Gastrocnemius medialis (tissue), 4 donors: Measurements from ENCODE around the gene MRPL50. TPM values are rescaled to one million over a fixed set of nuclear protein-coding genes. Genes with fewer than 3 reads are reported as not detected.

ENCODE experiments used
- ATAC-seq, 2 donors: fragments of 150-250 bp; one replicate each; pipeline ENCODE4 v1.9.1; 2016
- DNase-seq, 2 donors: peaks; one replicate each; pipeline ENCODE4 v3.0.0-alpha.2; 2019
- H3K27ac ChIP-seq, 4 donors: fragments of 200-600 bp; sonication (generic); 1 replicate in 1 of 4; 2 replicates in 3 of 4; pipeline ENCODE4 v1.5.1; 2016 to 2018; ENCODE audit warnings: mild to moderate bottlenecking in 2 of 4, moderate library complexity in 1 of 4
- H3K27me3 ChIP-seq, 3 donors: fragments of 200-600 bp; sonication (generic) in 2 of 3; 1 replicate in 1 of 3; 2 replicates in 2 of 3; pipeline versions ENCODE4 v1.5.1 to v1.6.0; 2016 to 2019; ENCODE audit warnings: mild to moderate bottlenecking in 1 of 3, moderate library complexity in 1 of 3
- H3K36me3 ChIP-seq, 2 donors: fragments of 200-600 bp; sonication (generic) in 1 of 2; one replicate each; pipeline ENCODE4 v1.5.1; 2017 to 2018
- H3K4me1 ChIP-seq, 2 donors: fragments of 200-600 bp; sonication (generic) in 1 of 2; one replicate each; pipeline ENCODE4 v1.5.1; 2016 to 2017; ENCODE audit warnings: mild to moderate bottlenecking in 2 of 2
- H3K4me3 ChIP-seq, 4 donors: fragments of 200-600 bp; sonication (generic) in 3 of 4; 1 replicate in 1 of 4; 2 replicates in 3 of 4; pipeline ENCODE4 v1.5.1; 2016 to 2019; ENCODE audit warnings: mild to moderate bottlenecking in 2 of 4
- H3K9me3 ChIP-seq, 3 donors: fragments of 200-600 bp; sonication (generic) in 2 of 3; 1 replicate in 1 of 3; 2 replicates in 2 of 3; pipeline ENCODE4 v1.5.1; 2016 to 2019
- POLR2A ChIP-seq, 2 donors: fragments of 450-650 bp; IDR thresholded peaks; one replicate each; pipeline ENCODE4 v1.6.1; 2017; ENCODE audit warnings: antibody characterized with exemption in 2 of 2, mild to moderate bottlenecking in 2 of 2, moderate library complexity in 2 of 2
- in situ Hi-C, 4 donors: fragments of 200-750 bp; cut with MboI; loops; one replicate each; pipeline versions ENCODE4 v1.15.0 to v1.8.0; 2017; ENCODE audit warnings: low sequenced_read_pairs in 4 of 4
- intact Hi-C: fragments of 100-400 bp; cut with DNase I; formaldehyde crosslinking; loops from one replicate; pipeline ENCODE4 v1.15.1; 2023; ENCODE audit warnings: low total_unique reads
- total RNA-seq, 4 donors: library from RNA; depleted of rRNA; stranded (reverse); fragments of >200 nt; gene quantifications; one replicate each; pipeline versions ENCODE4 v1.1.0 to v1.2.3, GENCODE V29; 2016
- TF ChIP-seq, protein P1 (sequence below), 5 experiments: fragments of 450-650 bp in 3 of 5; fragments of 200-600 bp in 2 of 5; sonication (generic) in 2 of 5; IDR thresholded peaks in 4 of 5; conservative IDR thresholded peaks in 1 of 5; 1 replicate in 4 of 5; 2 replicates in 1 of 5; pipeline ENCODE4 v1.5.1; 2016 to 2019; ENCODE audit warnings: antibody characterized with exemption in 5 of 5, mild to moderate bottlenecking in 3 of 5, moderate library complexity in 3 of 5

MRPL50 gene
- total RNA-seq, 4 donors from 2014 or later = 6.3 to 13.7 (median 10.2) TPM

DNA sequence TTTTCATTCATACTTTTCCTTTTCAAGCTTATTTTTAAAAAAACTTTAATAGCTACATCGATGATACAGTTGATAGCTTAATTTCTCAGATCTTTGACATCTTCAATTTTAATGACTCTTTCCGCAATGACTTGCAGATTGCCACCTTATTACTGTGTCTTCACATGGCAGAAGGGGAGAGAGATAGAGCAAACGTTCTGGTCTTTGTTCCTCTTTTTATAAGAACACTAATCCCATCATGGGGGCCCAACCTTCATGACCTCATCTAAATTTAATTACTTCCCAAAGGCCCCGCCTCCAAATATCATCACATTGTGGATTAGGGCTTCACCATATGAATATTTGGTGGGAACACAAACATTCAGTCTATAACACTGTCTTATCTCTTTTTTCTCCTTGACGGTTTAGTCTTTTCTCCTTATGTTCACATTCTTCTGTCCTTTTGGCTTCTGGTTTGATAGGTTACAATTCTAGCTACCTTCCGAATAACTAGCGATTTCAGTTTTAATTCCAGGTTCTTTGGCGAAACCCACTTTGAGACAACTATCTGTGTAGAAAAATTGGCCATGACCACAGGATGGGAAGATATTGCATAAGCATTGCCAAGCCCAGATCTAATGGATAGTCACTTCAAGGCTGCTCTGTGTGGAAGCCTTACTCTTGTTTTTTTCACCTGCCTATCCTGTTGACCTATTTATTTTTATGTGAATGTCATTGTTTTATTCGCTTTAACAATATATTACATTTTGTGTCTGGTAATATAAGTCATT lies 5.3 kb upstream of the MRPL50 start:
- Histone ChIP-seq H3K9me3 (peaks cover 0 to 34% (median 16%) of the 10 kb centered on the region in 3 donors), H3K27me3 (no peaks in the 10 kb centered on the region), H3K4me1 (peaks cover 20 to 28% of the 10 kb centered on the region in 2 donors), H3K36me3 (peaks cover 27 to 83% of the 10 kb centered on the region in 2 donors), H3K4me3 (no peak overlapping the region), H3K27ac (no peak overlapping the region)
- DNase-seq = no peak
- in situ Hi-C loops = no loop called here
- ATAC-seq = no peak
- intact Hi-C loops = no loop called here
- TF ChIP-seq, protein P1, sequence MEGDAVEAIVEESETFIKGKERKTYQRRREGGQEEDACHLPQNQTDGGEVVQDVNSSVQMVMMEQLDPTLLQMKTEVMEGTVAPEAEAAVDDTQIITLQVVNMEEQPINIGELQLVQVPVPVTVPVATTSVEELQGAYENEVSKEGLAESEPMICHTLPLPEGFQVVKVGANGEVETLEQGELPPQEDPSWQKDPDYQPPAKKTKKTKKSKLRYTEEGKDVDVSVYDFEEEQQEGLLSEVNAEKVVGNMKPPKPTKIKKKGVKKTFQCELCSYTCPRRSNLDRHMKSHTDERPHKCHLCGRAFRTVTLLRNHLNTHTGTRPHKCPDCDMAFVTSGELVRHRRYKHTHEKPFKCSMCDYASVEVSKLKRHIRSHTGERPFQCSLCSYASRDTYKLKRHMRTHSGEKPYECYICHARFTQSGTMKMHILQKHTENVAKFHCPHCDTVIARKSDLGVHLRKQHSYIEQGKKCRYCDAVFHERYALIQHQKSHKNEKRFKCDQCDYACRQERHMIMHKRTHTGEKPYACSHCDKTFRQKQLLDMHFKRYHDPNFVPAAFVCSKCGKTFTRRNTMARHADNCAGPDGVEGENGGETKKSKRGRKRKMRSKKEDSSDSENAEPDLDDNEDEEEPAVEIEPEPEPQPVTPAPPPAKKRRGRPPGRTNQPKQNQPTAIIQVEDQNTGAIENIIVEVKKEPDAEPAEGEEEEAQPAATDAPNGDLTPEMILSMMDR (IDR thresholded peaks at IDR 0.05 in 4 of 5, conservative IDR thresholded peaks at IDR 0.05 in 1 of 5) = no peak
- no peak for TF ChIP-seq POLR2A (IDR thresholded peaks at IDR 0.05)

DNA sequence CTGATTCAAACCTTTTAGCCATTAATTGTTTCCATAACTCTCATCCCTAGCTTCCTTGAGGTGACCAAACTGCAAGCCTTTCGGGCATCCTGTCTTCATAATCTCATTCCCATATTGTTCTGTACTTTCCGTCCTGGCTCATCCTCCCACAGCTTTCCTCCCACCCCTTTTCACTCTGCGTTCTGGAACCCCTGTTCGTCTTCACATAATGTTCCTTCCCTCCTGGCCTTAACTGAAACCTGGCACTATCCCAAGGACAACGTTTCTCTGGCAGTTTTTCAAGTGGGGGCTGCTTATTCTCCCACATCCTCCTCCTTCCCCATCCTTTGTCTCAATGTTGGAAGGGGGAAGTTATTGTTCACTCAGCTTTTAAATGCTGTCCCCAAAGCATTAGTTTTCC lies 1.7 kb upstream of the MRPL50 start:
- H3K27me3 ChIP-seq = no peaks in the 10 kb centered on the region
- H3K27ac ChIP-seq = peak overlapping the region; percentile 86 to 97 (median 90)
- H3K4me3 ChIP-seq = peak overlapping the region; percentile 63 to 85 (median 78)
- intact Hi-C loops (loop anchor here (2.0 kb wide), 1 partner anchor 49 kb away; no protein-coding TSS in a partner anchor), in situ Hi-C loops (no loop called here)
- DNase-seq = no peak
- no peak for TF ChIP-seq POLR2A (IDR thresholded peaks at IDR 0.05)
- TF ChIP-seq, protein P1 (IDR thresholded peaks at IDR 0.05 in 4 of 5, conservative IDR thresholded peaks at IDR 0.05 in 1 of 5) = no peak
- H3K4me1 ChIP-seq = peaks cover 37 to 49% of the 10 kb centered on the region in 2 donors
- peaks cover 0 to 63% of the 10 kb centered on the region in 2 donors for H3K36me3 ChIP-seq
- H3K9me3 ChIP-seq = peaks cover 0 to 2% (median 0%) of the 10 kb centered on the region in 3 donors
- no peak for ATAC-seq

DNA sequence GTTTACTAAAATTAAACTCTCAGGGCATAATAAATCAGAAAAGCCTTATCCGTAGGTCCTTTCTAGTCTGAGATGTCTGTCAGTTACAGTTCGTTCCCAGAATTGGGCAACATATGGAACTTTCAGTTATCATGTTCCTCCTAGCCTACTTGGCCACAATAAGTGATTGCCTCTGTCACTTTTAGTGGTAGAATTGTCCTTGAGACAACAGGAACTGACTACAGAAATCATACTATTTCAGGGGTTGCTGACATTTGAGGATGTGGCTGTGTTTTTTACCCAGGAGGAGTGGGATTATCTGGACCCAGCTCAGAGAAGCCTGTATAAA lies 1.2 kb upstream of the MRPL50 start:
- DNase-seq (no peak), ATAC-seq (peak; percentile 47 to 53)
- intact Hi-C loops (loop anchor here (5.0 kb wide), 2 partner anchors 972 to 1582 kb away; partner anchors contain the start of gene MSANTD3), in situ Hi-C loops (loop anchor here in 2 of 4 donors (5.0 kb wide), 1 partner anchor 133 kb away; the partner anchor contains the start of gene RNF20 (in 2 of the 2))
- Histone ChIP-seq H3K9me3 (no peaks in the 10 kb centered on the region), H3K27ac (peak overlapping the region; percentile 86 to 97 (median 90)), H3K4me3 (peak overlapping the region; percentile 63 to 85 (median 78)), H3K36me3 (peaks cover 0 to 61% of the 10 kb centered on the region in 2 donors), H3K4me1 (peaks cover 37 to 49% of the 10 kb centered on the region in 2 donors), H3K27me3 (no peaks in the 10 kb centered on the region)
- TF ChIP-seq, protein P1 (IDR thresholded peaks at IDR 0.05 in 4 of 5, conservative IDR thresholded peaks at IDR 0.05 in 1 of 5) = no peak
- no peak for TF ChIP-seq POLR2A (IDR thresholded peaks at IDR 0.05)

DNA sequence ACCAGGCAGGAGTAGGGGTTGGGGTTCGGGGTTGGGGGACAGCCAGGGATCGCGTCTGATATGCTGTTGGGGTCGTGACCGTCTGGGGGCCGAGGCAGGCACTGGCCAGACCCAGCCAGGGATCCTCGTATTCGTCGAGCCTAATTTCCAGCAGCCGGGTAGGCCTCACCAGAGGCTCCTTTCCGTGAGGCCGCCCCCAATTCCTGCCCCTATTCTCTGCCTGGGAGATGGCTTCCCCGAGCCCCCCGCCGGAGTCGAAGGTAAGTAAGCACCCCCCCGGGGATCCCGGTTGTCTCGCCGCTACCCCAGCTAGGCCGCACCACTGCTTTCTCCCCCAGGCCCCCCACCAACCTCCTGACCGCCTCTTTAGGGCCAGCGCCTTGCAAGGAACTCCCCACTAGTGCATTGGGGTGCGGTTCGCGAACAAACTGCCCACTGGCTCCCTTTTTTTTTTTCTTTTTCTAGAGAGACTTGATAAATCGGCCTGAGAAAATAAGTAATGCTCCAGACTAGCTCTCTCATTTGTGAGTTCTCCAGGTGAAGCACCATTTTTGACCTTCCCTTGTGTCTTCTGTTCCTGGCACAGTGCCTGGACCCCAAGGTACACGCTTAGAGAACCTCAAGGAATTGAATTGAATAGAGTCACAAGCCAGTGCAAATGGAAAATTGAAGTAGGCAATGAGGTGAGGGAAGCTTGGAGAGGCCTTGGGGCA lies 668 bp upstream of the MRPL50 start:
- in situ Hi-C loops = loop anchor here in 2 of 4 donors (5.0 kb wide), 1 partner anchor 133 kb away; the partner anchor contains the start of gene RNF20 (in 2 of the 2)
- H3K27ac ChIP-seq = peak overlapping the region; percentile 86 to 97 (median 90)
- TF ChIP-seq POLR2A (IDR thresholded peaks at IDR 0.05) = no peak
- TF ChIP-seq, protein P1 (IDR thresholded peaks at IDR 0.05 in 4 of 5, conservative IDR thresholded peaks at IDR 0.05 in 1 of 5) = no peak
- no peaks in the 10 kb centered on the region for H3K9me3 ChIP-seq
- no peaks in the 10 kb centered on the region for H3K27me3 ChIP-seq
- peak overlapping the region; percentile 63 to 85 (median 78) for H3K4me3 ChIP-seq
- intact Hi-C loops = loop anchor here (1.0 to 5.0 kb wide), 3 partner anchors 134 to 1582 kb away; partner anchors contain the start of genes MSANTD3 and RNF20
- H3K4me1 ChIP-seq = peaks cover 37 to 49% of the 10 kb centered on the region in 2 donors
- peak; percentile 31 to 43 for ATAC-seq
- peaks cover 0 to 56% of the 10 kb centered on the region in 2 donors for H3K36me3 ChIP-seq
- peak; percentile 15 to 29 for DNase-seq
